Amniotic epithelial cell (primary cell): Measurements from ENCODE around the gene ITFG1.
"Not testable (repeated sequence)": the region's sequence is repeated elsewhere in the genome, so short reads cannot be mapped to it uniquely, and the experiment has no call there.

Source experiments
- DNase-seq: peaks from one replicate; pipeline ENCODE4 v3.0.0-alpha.2; 2010; ENCODE audit warnings: low read depth

The ITFG1 gene

GRCh38 chr16:47236716-47237115 is 224.1 kb downstream of the ITFG1 start:
- DNase-seq: no peak

- no peak for DNase-seq
These were observed 230.6 kb downstream of the ITFG1 start for GRCh38 chr16:47230296-47230695.

DNA sequence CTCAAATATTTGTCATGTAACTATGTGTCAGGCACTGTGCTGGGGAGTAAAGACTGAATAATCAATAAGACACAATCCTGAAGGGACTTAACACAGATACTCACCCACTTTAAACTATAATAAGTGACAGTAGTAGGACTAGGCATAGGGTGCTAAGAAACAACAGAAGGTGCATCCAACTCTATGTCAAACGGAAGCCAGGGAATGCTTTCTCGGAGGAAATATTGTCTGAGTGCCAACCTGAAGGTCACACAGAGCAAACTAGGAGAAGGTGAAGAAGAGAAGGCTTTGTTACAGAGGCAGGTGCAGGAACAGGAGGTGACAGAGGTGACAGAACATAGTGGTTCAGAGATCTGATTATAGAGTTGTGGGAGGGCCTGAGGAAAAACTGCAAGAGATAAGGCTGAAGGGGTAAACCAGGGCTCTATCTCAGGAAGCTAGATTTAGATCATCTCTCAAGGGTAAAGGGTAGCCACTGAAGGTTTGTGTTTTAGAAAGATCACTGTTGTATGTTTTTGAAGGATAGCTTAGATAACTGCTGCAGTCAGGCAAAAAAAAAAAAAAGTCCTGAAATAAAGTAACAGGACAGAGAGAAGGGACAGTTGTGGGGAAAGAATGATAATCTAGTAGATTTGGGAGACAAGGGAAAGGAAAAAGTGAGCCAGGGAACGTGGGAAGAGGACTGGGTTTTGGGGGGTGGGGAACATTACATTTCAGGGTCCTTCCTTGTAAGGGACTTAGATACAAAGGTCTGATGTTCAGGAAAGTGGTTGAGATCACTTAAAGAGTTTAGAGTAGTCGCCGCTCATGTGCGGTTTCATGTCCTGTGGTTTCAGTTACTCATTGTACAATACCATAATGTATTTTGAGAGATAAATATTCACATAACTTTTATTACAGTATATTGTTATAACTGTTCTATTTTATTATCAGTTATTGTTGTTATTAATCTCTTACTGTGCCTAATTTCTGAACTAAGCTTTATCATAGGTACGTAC is 231.5 kb downstream of the ITFG1 start:
- DNase-seq: no peak

GRCh38 chr16:47228241-47228640 is 232.6 kb downstream of the ITFG1 start:
- no peak for DNase-seq

DNA sequence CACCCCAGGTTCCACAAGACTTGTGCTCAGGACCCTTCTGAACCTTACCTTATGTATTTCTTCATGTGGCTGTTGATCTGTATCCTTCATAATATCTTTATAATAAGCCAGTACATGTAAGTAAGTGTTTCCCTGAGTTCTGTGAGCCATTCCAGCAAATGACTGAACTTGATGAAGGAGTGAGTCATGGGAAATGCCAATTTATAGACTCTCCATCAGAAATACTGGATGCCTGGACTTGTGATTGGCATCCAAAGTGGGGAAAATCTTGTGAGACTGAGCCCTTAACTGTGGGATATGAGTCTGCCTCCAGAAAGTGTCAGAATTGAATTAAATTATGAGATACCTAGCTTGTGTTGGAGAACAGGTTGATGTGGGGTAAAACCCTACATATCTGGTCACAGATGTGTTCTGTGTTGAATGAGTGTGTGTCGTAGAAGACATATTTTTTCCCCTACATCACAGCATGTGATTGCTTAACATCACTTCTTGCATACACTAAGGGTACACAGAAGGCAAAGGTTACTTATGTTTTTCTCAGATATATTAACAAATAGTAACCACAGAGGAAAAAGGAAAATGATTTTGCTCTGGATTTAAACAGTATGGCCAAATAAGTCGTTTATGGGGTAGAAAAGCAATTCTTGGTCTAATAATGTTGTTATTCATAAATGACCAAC is 247.0 kb downstream of the ITFG1 start:
- peak; percentile 19 for DNase-seq

DNA sequence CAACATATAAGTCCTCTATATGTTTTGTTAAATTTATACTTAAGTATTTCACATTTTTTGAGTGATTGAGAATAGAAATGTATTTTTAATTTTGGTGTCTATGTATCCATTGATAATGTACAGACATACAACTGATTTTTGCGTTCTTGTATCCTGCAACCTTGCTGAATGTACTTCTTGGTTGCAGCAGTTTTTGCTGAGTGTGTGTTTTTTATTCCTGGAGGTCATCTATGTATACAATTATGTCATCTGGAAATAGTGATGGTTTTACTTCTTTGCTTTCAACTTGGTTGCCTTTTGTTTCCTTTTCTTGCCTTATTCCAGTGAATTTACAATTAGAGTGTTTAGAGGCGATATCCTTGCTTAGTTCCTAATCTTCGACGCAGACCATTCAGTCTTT is 249.6 kb downstream of the ITFG1 start:
- DNase-seq: no peak

GRCh38 chr16:47204736-47205504 is 255.9 kb downstream of the ITFG1 start:
- no peak for DNase-seq

- not testable (repeated sequence) for DNase-seq
These were observed 257.4 kb downstream of the ITFG1 start for GRCh38 chr16:47203433-47203832.

- DNase-seq: no peak
These were observed 262.7 kb downstream of the ITFG1 start for GRCh38 chr16:47198180-47198575.

DNA sequence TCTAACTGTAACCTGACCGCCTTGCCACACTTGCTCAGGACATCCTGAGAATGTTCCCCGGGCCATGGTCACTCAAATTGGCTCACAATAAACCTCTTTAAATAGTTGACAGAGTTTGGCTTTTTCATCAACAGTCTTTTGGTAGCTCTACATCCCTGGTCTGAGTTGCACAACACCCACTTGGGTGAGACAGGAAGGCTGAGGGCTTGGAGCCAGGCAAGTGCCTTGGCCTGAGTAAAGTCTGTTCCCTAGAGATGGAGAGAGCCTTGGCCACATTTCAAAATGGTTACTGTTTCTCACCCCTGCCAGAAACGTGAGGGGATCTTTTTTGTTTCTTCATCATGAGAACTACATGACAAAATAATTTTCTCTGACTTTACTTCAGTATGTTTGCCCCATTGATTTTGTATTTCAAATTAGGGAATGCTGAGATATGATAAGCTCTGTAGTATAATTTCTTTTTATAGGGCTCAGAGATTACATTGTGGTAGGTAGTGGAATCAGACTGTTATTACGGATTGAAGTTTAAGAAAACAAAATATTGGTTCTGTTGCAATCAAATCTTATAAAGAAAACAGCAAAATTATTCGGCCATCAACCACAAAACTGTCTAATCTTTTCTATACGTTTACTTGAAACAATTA is 263.2 kb downstream of the ITFG1 start:
- DNase-seq: peak; percentile 8

DNA sequence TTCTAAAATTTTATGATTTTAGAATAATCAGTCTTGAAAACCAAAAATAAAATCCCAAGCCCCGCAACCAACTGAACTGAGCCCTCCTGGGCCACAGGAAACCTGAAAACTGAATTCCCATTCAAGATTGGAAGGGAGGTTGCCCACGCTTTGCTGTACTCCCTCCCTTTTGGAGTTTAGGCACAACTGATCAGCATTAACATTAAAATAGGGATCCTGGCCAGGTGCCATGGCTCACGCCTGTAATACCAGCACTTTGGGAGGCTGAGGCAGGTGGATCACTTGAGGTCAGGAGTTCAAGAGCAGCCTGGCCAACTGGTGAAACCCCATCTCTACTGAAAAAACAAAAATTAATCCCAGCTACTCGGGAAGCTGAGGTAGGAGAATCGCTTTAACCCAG is 264.4 kb downstream of the ITFG1 start:
- DNase-seq: no peak

DNA sequence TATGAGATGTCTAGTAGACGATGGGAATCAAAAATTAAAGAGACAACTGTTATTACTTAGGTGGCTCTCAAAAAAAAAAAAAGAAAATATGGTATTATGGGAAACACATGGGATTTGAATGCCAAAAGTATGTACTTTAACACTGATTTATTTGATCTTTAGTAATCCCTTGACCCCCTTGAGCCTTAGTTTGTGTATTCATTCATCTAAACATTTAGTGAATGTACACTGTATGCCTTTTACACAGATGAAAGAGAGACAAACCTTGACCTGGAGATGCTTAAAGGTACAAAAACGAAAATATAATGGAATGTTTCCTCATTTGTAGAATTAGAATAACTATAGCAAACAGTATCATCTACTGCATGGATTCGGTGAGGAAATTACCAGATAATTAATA is 278.5 kb downstream of the ITFG1 start:
- DNase-seq: no peak

GRCh38 chr16:47181066-47181465 is 279.8 kb downstream of the ITFG1 start:
- not testable (repeated sequence) for DNase-seq

- no peak for DNase-seq
These were observed 280.8 kb downstream of the ITFG1 start for GRCh38 chr16:47180073-47180472.

GRCh38 chr16:47175152-47175551 is 285.7 kb downstream of the ITFG1 start:
- DNase-seq: no peak

DNA sequence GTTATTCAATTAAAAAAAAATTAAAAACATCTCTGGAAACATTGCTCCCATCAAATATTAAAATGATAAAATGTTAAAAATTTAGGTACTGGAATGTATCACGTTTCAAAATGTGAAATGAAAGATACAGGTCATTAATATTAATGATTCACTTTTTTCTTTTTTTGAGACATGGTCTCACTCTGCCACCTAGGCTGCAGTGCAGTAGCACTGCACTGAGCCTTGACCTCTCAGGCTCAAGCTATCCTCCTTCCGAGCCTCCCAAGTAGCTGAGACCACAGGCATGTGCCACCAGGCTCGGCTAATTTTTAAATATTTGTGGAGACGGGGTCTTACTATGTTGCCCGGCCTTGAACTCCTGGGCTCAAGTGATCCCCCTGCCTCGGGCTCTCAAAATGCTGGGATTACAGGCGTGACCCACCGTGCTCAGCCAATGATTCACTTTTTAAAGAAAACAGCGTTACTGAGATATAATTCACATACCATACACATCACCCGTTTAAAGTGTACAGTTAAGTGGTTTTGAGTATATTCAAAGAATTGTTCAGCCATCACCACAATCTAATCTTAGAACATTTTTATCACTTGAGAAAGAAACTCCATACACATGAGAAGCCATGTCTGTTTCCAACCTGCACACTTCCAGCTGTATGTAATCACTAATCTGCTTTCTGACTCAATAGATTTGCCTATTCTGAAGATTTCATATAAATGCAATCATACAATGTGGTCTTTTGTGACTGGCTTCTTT is 298.0 kb downstream of the ITFG1 start:
- DNase-seq: peak; percentile 70

GRCh38 chr16:47161464-47161863 is 299.4 kb downstream of the ITFG1 start:
- no peak for DNase-seq

GRCh38 chr16:47160422-47160821 is 300.4 kb downstream of the ITFG1 start:
- DNase-seq: no peak

DNA sequence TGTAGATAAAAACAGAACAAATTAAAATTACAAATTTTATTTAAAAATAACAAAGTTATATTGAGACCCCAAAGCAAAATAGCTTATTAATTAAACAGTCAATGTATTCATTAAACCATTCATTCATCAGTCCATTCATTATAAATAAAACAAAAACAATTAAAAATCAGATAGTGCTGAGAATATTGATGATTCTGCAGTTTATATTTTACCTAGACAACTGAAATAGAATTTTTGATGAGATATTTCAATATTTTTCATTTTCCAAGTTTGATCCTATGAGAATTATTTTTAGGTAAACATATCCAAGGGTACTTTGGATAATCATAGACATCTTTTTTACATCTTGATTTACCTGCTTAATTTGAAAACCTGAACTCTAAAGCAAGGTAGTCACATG is 301.9 kb downstream of the ITFG1 start:
- no peak for DNase-seq

GRCh38 chr16:47156680-47157215 is 304.1 kb downstream of the ITFG1 start:
- DNase-seq: no peak

- not testable (repeated sequence) for DNase-seq
These were observed 308.4 kb downstream of the ITFG1 start for GRCh38 chr16:47152501-47152900.
